ENCODE measurements around the gene KLF9.
A peak's percentile ranks its signal among the peaks of the same experiment; 100 is the strongest.

DNA sequence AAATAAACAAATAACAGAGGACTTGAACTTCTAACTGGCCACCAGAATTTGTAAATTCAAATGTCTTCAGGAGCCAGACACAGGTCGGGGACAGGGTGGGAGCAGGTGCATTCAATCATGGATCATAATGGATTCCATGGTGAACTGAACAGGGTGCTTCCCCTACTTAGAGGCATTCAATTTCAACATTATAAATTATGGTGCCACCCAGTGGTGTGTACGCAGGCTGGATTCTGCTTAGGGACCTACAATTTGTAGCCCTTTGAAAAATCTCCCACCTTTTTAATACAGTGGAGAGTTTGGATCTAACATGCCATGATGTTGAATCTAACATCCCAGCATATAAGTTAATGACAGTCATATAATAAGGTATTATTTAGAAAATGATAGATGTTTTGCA is 22.3 kb downstream of the KLF9 start:
- TF ChIP-seq, protein P1, sequence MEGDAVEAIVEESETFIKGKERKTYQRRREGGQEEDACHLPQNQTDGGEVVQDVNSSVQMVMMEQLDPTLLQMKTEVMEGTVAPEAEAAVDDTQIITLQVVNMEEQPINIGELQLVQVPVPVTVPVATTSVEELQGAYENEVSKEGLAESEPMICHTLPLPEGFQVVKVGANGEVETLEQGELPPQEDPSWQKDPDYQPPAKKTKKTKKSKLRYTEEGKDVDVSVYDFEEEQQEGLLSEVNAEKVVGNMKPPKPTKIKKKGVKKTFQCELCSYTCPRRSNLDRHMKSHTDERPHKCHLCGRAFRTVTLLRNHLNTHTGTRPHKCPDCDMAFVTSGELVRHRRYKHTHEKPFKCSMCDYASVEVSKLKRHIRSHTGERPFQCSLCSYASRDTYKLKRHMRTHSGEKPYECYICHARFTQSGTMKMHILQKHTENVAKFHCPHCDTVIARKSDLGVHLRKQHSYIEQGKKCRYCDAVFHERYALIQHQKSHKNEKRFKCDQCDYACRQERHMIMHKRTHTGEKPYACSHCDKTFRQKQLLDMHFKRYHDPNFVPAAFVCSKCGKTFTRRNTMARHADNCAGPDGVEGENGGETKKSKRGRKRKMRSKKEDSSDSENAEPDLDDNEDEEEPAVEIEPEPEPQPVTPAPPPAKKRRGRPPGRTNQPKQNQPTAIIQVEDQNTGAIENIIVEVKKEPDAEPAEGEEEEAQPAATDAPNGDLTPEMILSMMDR (conservative IDR thresholded peaks at IDR 0.05 in 1 of 2, IDR thresholded peaks at IDR 0.05 in 1 of 2; ENCODE audit: low read depth in 1 of 2, low read length in 2 of 2): peak in 1 of 2 donors; percentile 35
- no peak for TF ChIP-seq EZH2 (IDR thresholded peaks at IDR 0.05; ENCODE audit: low read length, missing control alignments)

Data from fibroblast of lung (primary cell).